Mucosa of descending colon (tissue), 3 donors: Measurements from ENCODE around the gene ERVMER34-1. TPM values are rescaled to one million over a fixed set of nuclear protein-coding genes. Genes with fewer than 3 reads are reported as not detected.

Source experiments
- ATAC-seq: fragments of 200-7000 bp; cut with Tn5 transposase; one replicate; pipeline ENCODE4 v1.9.1; 2020; ENCODE audit warnings: mild to moderate bottlenecking, moderate library complexity
- DNase-seq, 3 donors: peaks; one replicate each; pipeline ENCODE4 v3.0.0-alpha.2; 2020
- H3K36me3 ChIP-seq: fragments of 200-600 bp; one replicate; pipeline ENCODE4 v1.8.0; 2021; ENCODE audit warnings: low read depth, mild to moderate bottlenecking
- H3K4me1 ChIP-seq: fragments of 200-600 bp; one replicate; pipeline ENCODE4 v1.8.0; 2021; ENCODE audit warnings: low read depth, mild to moderate bottlenecking
- H3K4me3 ChIP-seq: fragments of 200-600 bp; one replicate; pipeline ENCODE4 v1.8.0; 2021; ENCODE audit warnings: mild to moderate bottlenecking
- H3K9me3 ChIP-seq: fragments of 200-600 bp; one replicate; pipeline ENCODE4 v1.8.0; 2021; ENCODE audit warnings: mild to moderate bottlenecking
- CTCF ChIP-seq: fragments of 200-600 bp; IDR thresholded peaks from one replicate; pipeline ENCODE4 v1.8.0; 2022; ENCODE audit warnings: antibody characterized with exemption, mild to moderate bottlenecking
- intact Hi-C, 2 donors: fragments of 100-400 bp; cut with DNase I in 1 of 2; cut with micrococcal nuclease in 1 of 2; formaldehyde crosslinking; loops; one replicate each; pipeline versions ENCODE4 v1.11.0 to v1.11.1; 2022; cut with DNase I, micrococcal nuclease
- long read RNA-seq, 2 donors: library from polyadenylated mRNA; unstranded; transcript quantifications; one replicate each; pipeline ENCODE4 v2.0.0, GENCODE V29; 2019 to 2021
- total RNA-seq, 3 donors: library from RNA; stranded (reverse); fragmentation: NEBNext Ultra II Directional in 2 of 3; extraction: Animal tissue kit (Norgen Biotek cat#: 25700) in 2 of 3; gene quantifications; one replicate each; pipeline versions ENCODE4 v1.2.1 to v1.2.4, GENCODE V29; 2021 to 2023
- donor health status: DM: no; HTN: no; CAD: no; lungs with moderate emphysema.
- donor health status: DM: no; HTN: no; CAD: no.
- donor health status: DM: no; HTN: yes; CAD: no.

Gene ERVMER34-1
- total RNA-seq: under 1 TPM; 0.24 to 0.70 (median 0.58) TPM
- long read RNA-seq, donor 1: 0 reads
- long read RNA-seq, donor 2: 0 reads

- H3K4me1 ChIP-seq: no peaks in the 10 kb centered on the region
- no peaks in the 10 kb centered on the region for H3K36me3 ChIP-seq
- intact Hi-C loops: no loop called here
- H3K9me3 ChIP-seq: no peaks in the 10 kb centered on the region
- peak; percentile 65 for ATAC-seq
- no peak for TF ChIP-seq CTCF
- DNase-seq: peak in 2 of 3 donors; percentile 10 to 45
- no peak within 1 kb of the TSS for H3K4me3 ChIP-seq
These were observed at the start of gene ERVMER34-1 for GRCh38 chr4:52750819-52751486. Gene ERVMER34-1, minus strand, starts transcription at chr4:52751425. Its CDS starts 5,905 bp downstream, at chr4:52745520.

- H3K4me1 ChIP-seq: no peaks in the 10 kb centered on the region
- no peaks in the 10 kb centered on the region for H3K36me3 ChIP-seq
- no peak for TF ChIP-seq CTCF
- ATAC-seq (no peak), DNase-seq (no peak)
- H3K4me3 ChIP-seq: no peak overlapping the region
- intact Hi-C loops: no loop called here
- no peaks in the 10 kb centered on the region for H3K9me3 ChIP-seq
These were observed 48.6 kb upstream of the ERVMER34-1 start for GRCh38 chr4:52799813-52800212.

GRCh38 chr4:52795533-52795932, 44.3 kb upstream of the ERVMER34-1 start:
- no peaks in the 10 kb centered on the region for H3K36me3 ChIP-seq
- intact Hi-C loops: no loop called here
- no peaks in the 10 kb centered on the region for H3K4me1 ChIP-seq
- DNase-seq (no peak), ATAC-seq (no peak)
- TF ChIP-seq CTCF: no peak
- no peaks in the 10 kb centered on the region for H3K9me3 ChIP-seq
- no peak overlapping the region for H3K4me3 ChIP-seq

GRCh38 chr4:52791936-52792335, 40.7 kb upstream of the ERVMER34-1 start:
- Histone ChIP-seq H3K9me3 (no peaks in the 10 kb centered on the region), H3K36me3 (no peaks in the 10 kb centered on the region), H3K4me3 (no peak overlapping the region), H3K4me1 (no peaks in the 10 kb centered on the region)
- ATAC-seq (no peak), DNase-seq (no peak)
- intact Hi-C loops: no loop called here
- TF ChIP-seq CTCF: no peak

- Histone ChIP-seq H3K4me3 (no peak overlapping the region), H3K4me1 (no peaks in the 10 kb centered on the region), H3K9me3 (no peaks in the 10 kb centered on the region), H3K36me3 (no peaks in the 10 kb centered on the region)
- no peak for TF ChIP-seq CTCF
- DNase-seq (no peak), ATAC-seq (no peak)
- intact Hi-C loops: no loop called here
These were observed 38.5 kb upstream of the ERVMER34-1 start for GRCh38 chr4:52789774-52790173.
